ENCODE results near the gene ASGR1. TPM values are rescaled to one million over a fixed set of nuclear protein-coding genes. Genes with fewer than 3 reads are reported as not detected.

Gene ASGR1
- 14.4 and 28.8 TPM in 2 replicates for total RNA-seq

- DNase-seq (ENCODE audit: low read depth in 2 of 2): no peak
These were observed at the start of gene ASGR1 for GRCh38 chr17:7179317-7180254. Gene ASGR1 (minus strand): TSS chr17:7179370. CDS start chr17:7178563, 807 bp downstream.

- no peak for DNase-seq (ENCODE audit: low read depth in 2 of 2)
These were observed 49.8 kb upstream of the ASGR1 start for GRCh38 chr17:7228920-7229319.

DNA sequence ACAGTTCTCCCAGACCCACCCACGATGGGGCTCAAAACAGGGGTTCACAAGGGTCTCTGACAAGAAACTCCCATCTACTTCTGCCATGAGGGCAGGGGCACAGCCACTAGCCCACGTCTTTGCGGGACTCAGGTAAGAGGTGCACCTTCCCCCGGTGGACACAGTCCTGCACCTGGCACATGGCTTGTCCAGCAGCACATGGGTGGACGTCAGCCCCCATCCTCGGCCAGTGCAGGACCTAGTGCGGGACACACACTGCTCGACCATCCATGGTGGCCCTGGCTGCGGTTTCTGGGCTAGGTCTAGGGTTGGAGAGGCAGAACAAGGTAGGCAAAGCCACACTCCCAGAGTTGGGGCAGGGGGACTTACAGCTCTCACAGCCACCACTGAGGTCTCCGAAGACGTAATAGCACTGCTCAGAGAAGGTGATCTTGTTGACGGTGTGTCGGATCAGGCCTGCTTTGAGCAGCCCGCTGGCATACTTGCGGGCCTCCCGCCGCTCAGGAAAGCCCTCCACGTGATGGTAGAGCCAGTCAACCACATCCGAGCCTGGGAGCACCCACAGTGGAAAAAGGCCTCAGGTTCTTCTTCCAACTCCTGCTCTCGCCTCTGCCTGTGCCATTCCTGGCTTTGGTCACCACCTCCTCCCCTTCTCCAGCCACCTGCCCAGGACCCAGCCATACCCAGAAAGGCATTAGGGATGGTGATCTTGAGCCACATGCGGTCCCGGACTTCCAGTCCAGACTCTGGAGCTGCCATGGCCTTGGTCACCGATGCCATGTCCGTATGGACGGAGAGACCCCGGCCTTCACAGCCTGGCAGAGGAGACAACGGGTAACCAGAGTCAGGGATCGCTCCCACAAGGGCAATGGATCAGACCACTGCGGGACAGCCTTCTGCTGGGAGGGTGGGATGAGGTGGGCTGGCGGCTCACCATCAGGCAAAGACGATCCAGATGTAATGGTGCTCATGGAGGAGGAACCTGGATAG, 47.8 kb upstream of the ASGR1 start:
- no peak for DNase-seq (ENCODE audit: low read depth in 2 of 2)

- no peak for DNase-seq (ENCODE audit: low read depth in 2 of 2)
These were observed 46.7 kb upstream of the ASGR1 start for GRCh38 chr17:7225711-7226331.

GRCh38 chr17:7224661-7225111, 45.5 kb upstream of the ASGR1 start:
- no peak for DNase-seq (ENCODE audit: low read depth in 2 of 2)

DNA sequence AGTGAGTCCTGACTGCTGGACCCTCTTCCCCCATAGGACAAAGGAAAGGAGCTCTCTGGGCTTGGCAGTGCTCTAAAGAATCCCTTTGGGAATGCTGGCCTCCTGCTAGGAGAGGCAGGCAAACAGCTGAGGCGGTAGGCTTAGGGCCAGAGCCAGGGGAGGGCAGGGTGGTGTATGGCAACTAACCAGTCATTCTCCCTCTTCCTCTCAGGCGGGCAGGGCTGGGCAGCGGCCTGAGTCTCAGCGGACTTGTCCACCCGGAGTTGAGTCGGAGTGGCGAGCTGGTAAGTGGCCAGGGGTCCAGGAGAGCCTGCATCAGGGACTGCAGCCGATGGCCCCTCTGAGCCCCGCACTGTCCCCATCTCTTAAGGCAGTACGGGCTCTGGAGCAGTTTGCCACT, 44.9 kb upstream of the ASGR1 start:
- no peak for DNase-seq (ENCODE audit: low read depth in 2 of 2)

DNA sequence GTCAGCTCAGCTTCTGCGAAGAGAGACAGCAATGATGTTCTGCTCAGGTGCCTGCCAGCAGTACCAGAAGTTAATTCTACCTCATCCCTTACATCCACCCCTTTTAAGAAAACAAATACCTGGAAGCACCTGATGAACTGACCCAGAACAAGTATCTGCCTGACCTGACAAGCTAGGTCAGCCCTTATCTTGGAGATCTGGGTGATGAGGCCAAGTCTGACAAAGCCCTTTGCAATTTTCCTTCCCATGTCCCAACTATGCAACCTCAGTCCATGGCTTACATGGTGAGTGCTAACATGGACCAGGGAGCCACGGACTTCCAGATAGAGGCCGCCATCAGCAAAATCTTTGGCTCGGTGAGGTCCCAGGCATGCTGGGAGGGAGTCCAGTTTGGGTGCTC, 44.2 kb upstream of the ASGR1 start:
- DNase-seq (ENCODE audit: low read depth in 2 of 2): no peak

- no peak for DNase-seq (ENCODE audit: low read depth in 2 of 2)
These were observed 43.8 kb upstream of the ASGR1 start for GRCh38 chr17:7222972-7223292.

DNA sequence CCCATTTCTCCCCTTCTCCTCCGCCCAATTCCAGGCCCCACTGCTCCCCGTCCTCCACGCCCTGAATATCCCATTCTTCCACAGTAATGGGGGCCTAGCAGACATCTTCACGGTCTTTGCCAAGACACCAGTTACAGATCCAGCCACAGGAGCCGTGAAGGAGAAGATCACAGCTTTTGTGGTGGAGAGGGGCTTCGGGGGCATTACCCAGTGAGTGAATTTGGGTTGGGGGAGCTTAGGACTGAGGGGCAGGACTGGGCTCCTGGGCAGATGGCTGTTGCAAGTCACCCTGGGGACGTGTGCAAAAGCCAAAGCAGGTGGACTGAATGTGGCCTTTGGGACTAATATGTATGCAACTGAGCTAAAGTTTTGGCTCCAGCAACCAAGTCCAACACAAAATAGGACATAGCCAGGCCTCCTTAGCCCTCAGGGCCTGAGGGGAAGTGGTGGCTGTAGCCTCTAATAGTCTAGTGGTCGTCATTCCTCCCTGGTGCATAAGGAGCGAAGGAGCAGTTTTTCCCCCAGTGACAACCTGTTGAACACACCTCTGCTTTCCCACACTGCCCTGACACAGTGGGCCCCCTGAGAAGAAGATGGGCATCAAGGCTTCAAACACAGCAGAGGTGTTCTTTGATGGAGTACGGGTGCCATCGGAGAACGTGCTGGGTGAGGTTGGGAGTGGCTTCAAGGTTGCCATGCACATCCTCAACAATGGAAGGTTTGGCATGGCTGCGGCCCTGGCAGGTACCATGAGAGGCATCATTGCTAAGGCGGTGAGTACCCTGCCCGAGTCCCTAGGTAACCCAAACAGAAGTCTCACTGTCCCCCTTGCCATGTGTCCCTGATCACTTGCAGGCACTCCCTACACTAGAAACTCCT, 43.2 kb upstream of the ASGR1 start:
- no peak for DNase-seq (ENCODE audit: low read depth in 2 of 2)

GRCh38 chr17:7221278-7222092, 42.3 kb upstream of the ASGR1 start:
- no peak for DNase-seq (ENCODE audit: low read depth in 2 of 2)

DNA sequence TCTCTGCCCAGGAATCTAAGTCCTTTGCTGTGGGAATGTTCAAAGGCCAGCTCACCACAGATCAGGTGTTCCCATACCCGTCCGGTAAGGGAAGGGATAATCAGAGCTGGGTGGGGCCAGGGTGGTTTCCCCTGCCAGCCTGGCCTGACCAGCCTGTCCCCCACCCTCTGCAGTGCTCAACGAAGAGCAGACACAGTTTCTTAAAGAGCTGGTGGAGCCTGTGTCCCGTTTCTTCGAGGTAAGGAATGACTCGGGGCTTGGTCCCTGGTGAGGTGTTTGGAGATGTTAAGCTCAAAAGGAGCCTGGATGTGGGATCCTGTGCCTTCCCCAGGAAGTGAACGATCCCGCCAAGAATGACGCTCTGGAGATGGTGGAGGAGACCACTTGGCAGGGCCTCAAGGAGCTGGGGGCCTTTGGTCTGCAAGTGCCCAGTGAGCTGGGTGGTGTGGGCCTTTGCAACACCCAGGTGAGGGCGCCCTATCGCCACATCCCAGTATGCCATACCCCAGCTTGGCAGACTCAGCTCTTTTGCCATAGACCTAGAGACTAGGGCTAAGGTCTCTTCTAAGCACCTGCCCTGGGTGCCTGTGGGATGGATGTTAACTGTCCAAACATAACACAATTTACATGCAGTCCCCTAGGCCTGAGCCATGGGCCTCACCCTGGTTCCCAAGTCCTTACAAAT, 41.6 kb upstream of the ASGR1 start:
- peak; percentile 84 to 86 for DNase-seq (ENCODE audit: low read depth in 2 of 2)

GRCh38 chr17:7219812-7220592, 40.8 kb upstream of the ASGR1 start, which contains the start of the genes ACADVL and DLG4:
Gene ACADVL (plus strand): TSS chr17:7219938. CDS start chr17:7219985, 47 bp downstream.
Gene DLG4 (minus strand): TSS chr17:7219836.
- peak; percentile 83 to 89 for DNase-seq (ENCODE audit: low read depth in 2 of 2)

GRCh38 chr17:7219229-7219811, 40.1 kb upstream of the ASGR1 start:
- no peak for DNase-seq (ENCODE audit: low read depth in 2 of 2)

DNA sequence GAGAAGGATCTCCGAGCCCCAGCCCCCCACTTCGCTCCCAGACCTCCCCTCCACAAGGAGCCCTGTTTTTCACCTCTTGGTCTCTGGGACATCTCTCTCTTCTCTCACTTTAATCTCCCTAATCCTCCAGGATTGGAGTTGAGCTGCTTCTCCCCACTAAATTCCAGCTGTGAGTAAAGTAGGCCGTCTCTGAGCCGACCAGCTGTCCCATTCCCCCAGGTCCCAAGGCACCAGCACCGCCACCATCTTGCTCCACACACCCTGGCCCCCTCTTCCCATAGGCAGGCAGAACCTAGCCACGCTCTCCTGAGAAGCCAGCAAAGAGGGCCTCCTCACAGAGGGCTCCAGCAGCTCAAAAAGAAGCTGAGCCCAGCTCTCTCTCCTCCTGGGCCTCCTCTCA, 39.6 kb upstream of the ASGR1 start:
- no peak for DNase-seq (ENCODE audit: low read depth in 2 of 2)

GRCh38 chr17:7218166-7218565, 39.0 kb upstream of the ASGR1 start:
- DNase-seq (ENCODE audit: low read depth in 2 of 2): no peak

DNA sequence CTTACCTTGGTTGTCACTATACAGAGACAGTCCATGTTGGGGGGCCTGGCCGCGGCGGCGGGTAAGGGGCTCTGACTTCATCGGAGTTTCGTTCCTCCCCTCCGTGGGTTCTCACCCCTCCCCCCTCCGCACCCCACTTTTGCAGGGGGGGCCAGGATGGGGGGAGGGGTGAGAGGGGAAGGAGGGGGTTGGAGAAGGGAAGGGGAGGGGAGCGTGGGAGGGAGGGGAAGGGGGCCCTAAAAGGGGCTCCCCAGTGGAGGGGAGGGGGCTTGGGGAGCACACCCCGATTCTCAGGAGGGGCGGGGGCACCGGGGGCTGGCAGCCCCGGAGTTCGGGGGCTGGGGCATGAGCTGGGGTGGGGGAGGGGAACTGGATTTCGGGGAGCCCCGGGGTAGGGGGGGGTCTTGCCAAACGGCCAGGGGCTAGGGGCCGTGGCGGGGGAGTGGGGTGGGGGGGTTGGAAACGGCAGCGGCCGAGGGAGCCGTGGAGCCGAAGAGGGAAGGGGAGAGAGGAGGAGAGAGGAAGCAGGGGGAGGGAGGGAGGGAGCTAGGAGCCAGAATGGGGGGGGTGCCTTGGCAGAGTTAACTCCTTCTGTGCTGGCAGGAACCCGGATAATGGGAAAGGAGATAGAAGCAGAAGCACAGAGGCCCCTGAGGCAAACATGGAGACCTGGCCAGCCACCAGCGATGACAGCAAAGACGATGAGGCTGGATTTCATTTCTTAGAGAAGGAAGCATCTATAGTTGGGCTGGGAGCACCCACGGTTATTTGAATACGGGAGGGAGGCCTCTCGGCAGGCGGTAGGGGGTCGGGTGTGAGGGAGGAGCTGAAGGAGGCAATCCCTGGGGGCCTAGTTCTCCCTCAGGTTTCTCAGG, 38.2 kb upstream of the ASGR1 start:
- peak; percentile 71 to 72 for DNase-seq (ENCODE audit: low read depth in 2 of 2)

All from lung microvascular endothelial cell (primary cell).